ENCODE measurements around the gene SERPINA4. TPM values are rescaled to one million over a fixed set of nuclear protein-coding genes. Genes with fewer than 3 reads are reported as not detected.

SERPINA4 gene
- total and polyA plus RNA-seq, 2 of the 8 experiments (the other 6 are each of a cell fraction or from before 2014, with no cell fraction given): not detected

GRCh38 chr14:94578712-94579111 lies 17.5 kb downstream of the SERPINA4 start (continued):
- TF ChIP-seq JUN (IDR thresholded peaks at IDR 0.05; ENCODE audit: low read depth, low read length) (no peak), SUZ12 (IDR thresholded peaks at IDR 0.05; ENCODE audit: low read length) (no peak), NRF1 (IDR thresholded peaks at IDR 0.05; ENCODE audit: low read depth, low read length) (no peak), BRCA1 (IDR thresholded peaks at IDR 0.05; ENCODE audit: low read depth, low read length) (no peak)

Data from H1 (cell line).